IPS DF 6.9 (cell line): ENCODE measurements around the gene GRP.

ENCODE experiments used
- DNase-seq: peaks from one replicate; pipeline ENCODE4 v3.0.0-alpha.2; 2013; ENCODE audit warnings: low read depth, low spot score
- H3K27ac ChIP-seq: one replicate; pipeline ENCODE4 v1.5.1; 2013; ENCODE audit warnings: low read length, control low read depth
- H3K27me3 ChIP-seq: 2 replicates; pipeline ENCODE4 v1.6.1; 2013; ENCODE audit warnings: mild to moderate bottlenecking, low read length; ENCODE audit not compliant: control insufficient read depth, insufficient read depth
- H3K36me3 ChIP-seq: 2 replicates; pipeline ENCODE4 v1.6.1; 2013; ENCODE audit warnings: low read length; ENCODE audit not compliant: control insufficient read depth, insufficient read depth
- H3K4me1 ChIP-seq: 2 replicates; pipeline ENCODE4 v1.6.1; 2013; ENCODE audit warnings: low read length; ENCODE audit not compliant: control insufficient read depth, insufficient read depth
- H3K4me3 ChIP-seq: 2 replicates; pipeline ENCODE4 v1.5.1; 2013; ENCODE audit warnings: mild to moderate bottlenecking, low read length
- H3K9me3 ChIP-seq: 2 replicates; pipeline ENCODE4 v1.6.1; 2013; ENCODE audit warnings: low read length, inconsistent platforms; ENCODE audit not compliant: control insufficient read depth, insufficient read depth
- WGBS: extraction: QIAGEN DNeasy Blood & Tissue Kit; methylation state at CpG from one replicate; pipeline ENCODE4 v1.1.7; 2013; ENCODE audit warnings: mixed read lengths, missing lambda C conversion rate; ENCODE audit not compliant: insufficient read length, insufficient coverage; 5-methylcytosine and 5-hydroxymethylcytosine counted together

Gene GRP

GRCh38 chr18:59272891-59273758, 53.2 kb downstream of the GRP start, which contains the start of gene RAX:
Gene RAX (minus strand): TSS chr18:59273454. CDS start chr18:59273206, 248 bp downstream.
- Histone ChIP-seq H3K4me1 (peaks cover 4% of the 10 kb centered on the region), H3K9me3 (no peaks in the 10 kb centered on the region), H3K4me3 (peak within 1 kb of the TSS; percentile 52; the same call in 1 of the 2 replicates), H3K27me3 (peaks cover 69% of the 10 kb centered on the region), H3K36me3 (no peaks in the 10 kb centered on the region), H3K27ac (no peak within 1 kb of the TSS)
- no CpG with 5 or more reads among the region's 88 CpGs for WGBS
- no peak for DNase-seq

GRCh38 chr18:59273759-59274532, 54.0 kb downstream of the GRP start:
- WGBS: no CpG with 5 or more reads among the region's 48 CpGs

GRCh38 chr18:59274533-59274928, 54.6 kb downstream of the GRP start:
- no CpG with 5 or more reads among the region's 18 CpGs for WGBS
- DNase-seq: no peak
- peaks cover 4% of the 10 kb centered on the region; the same call in 1 of the 2 replicates for H3K4me1 ChIP-seq
- no peak overlapping the region for H3K27ac ChIP-seq
- H3K27me3 ChIP-seq: peaks cover 69% of the 10 kb centered on the region
- H3K4me3 ChIP-seq: peak overlapping the region; percentile 52; the same call in 1 of the 2 replicates
- H3K36me3 ChIP-seq: no peaks in the 10 kb centered on the region
- no peaks in the 10 kb centered on the region for H3K9me3 ChIP-seq

More at GRCh38 chr18:59273759-59274532, 54.0 kb downstream of the GRP start:
- peaks cover 4% of the 10 kb centered on the region; the same call in 1 of the 2 replicates for H3K4me1 ChIP-seq
- peak overlapping the region; percentile 52; the same call in 1 of the 2 replicates for H3K4me3 ChIP-seq
- no peak for DNase-seq
- H3K36me3 ChIP-seq: no peaks in the 10 kb centered on the region
- no peaks in the 10 kb centered on the region for H3K9me3 ChIP-seq
- no peak overlapping the region for H3K27ac ChIP-seq
- H3K27me3 ChIP-seq: peaks cover 67% of the 10 kb centered on the region

- Histone ChIP-seq H3K27me3 (peaks cover 65% of the 10 kb centered on the region), H3K9me3 (no peaks in the 10 kb centered on the region), H3K4me1 (peaks cover 4% of the 10 kb centered on the region; the same call in 1 of the 2 replicates), H3K4me3 (no peak overlapping the region), H3K36me3 (no peaks in the 10 kb centered on the region), H3K27ac (no peak overlapping the region)
- WGBS: no CpG with 5 or more reads among the region's 6 CpGs
- no peak for DNase-seq
Measured at GRCh38 chr18:59275406-59275949, 55.5 kb downstream of the GRP start.

- no CpG with 5 or more reads among the region's 5 CpGs for WGBS
- Histone ChIP-seq H3K27me3 (peaks cover 59% of the 10 kb centered on the region), H3K36me3 (no peaks in the 10 kb centered on the region), H3K9me3 (no peaks in the 10 kb centered on the region), H3K27ac (no peak overlapping the region), H3K4me3 (no peak overlapping the region), H3K4me1 (peaks cover 4% of the 10 kb centered on the region; the same call in 1 of the 2 replicates)
- DNase-seq: no peak
Measured at GRCh38 chr18:59276047-59276446, 56.1 kb downstream of the GRP start.

GRCh38 chr18:59278793-59279192, 58.8 kb downstream of the GRP start:
- no peaks in the 10 kb centered on the region for H3K9me3 ChIP-seq
- no CpG with 5 or more reads among the region's 5 CpGs for WGBS
- DNase-seq: no peak
- no peaks in the 10 kb centered on the region for H3K36me3 ChIP-seq
- H3K4me1 ChIP-seq: peaks cover 3% of the 10 kb centered on the region; the same call in 1 of the 2 replicates
- peaks cover 39% of the 10 kb centered on the region for H3K27me3 ChIP-seq
- no peak overlapping the region for H3K27ac ChIP-seq
- H3K4me3 ChIP-seq: no peak overlapping the region

- Histone ChIP-seq H3K27me3 (peaks cover 36% of the 10 kb centered on the region), H3K4me1 (peaks cover 3% of the 10 kb centered on the region; the same call in 1 of the 2 replicates)
- WGBS: no CpG with 5 or more reads among the region's 3 CpGs
Measured at GRCh38 chr18:59279193-59279592, 59.2 kb downstream of the GRP start.

GRCh38 chr18:59279722-59280121, 59.8 kb downstream of the GRP start:
- peaks cover 31% of the 10 kb centered on the region for H3K27me3 ChIP-seq
- no peak for DNase-seq
- WGBS: no CpG with 5 or more reads among the region's 1 CpG

More at GRCh38 chr18:59279193-59279592, 59.2 kb downstream of the GRP start:
- DNase-seq: no peak
- Histone ChIP-seq H3K27ac (no peak overlapping the region), H3K36me3 (no peaks in the 10 kb centered on the region), H3K9me3 (no peaks in the 10 kb centered on the region), H3K4me3 (no peak overlapping the region)

More at GRCh38 chr18:59279722-59280121, 59.8 kb downstream of the GRP start:
- Histone ChIP-seq H3K4me1 (peaks cover 3% of the 10 kb centered on the region; the same call in 1 of the 2 replicates), H3K4me3 (no peak overlapping the region), H3K27ac (no peak overlapping the region), H3K36me3 (no peaks in the 10 kb centered on the region), H3K9me3 (no peaks in the 10 kb centered on the region)
